GM12874 (cell line): ENCODE data around the gene LRRK1.

Source experiments
- CTCF ChIP-seq: IDR thresholded peaks from 2 replicates; pipeline ENCODE4 v1.5.1; 2011; ENCODE audit warnings: low read depth, mild to moderate bottlenecking, control low read depth, low read length, moderate library complexity; ENCODE audit not compliant: insufficient read depth

The LRRK1 gene

GRCh38 chr15:101067660-101068522, 148.7 kb downstream of the LRRK1 start:
- TF ChIP-seq CTCF = no peak

DNA sequence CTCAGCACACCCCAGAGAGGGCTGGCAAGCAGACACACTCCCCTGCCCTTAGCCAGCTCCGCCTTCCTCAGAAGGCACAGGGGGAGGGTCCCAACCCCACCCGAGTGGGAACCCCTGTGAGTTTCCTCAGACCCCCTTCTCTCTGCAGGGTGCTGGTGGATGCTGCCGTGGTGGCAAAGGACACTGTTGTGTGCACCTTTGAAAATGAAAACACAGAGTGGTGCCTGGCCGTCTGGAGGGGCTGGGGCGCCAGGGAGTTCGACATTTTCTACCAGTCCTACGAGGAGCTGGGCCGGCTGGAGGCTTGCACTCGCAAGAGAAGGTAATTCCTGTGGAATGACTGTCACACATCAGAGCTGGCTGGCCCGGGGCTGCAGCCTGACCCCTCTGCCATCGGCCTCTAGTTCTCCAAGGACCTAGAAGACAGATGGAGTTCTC, 149.4 kb downstream of the LRRK1 start:
- TF ChIP-seq CTCF = no peak

GRCh38 chr15:101068961-101069653, 149.9 kb downstream of the LRRK1 start:
- TF ChIP-seq CTCF = no peak

GRCh38 chr15:101069654-101069973, 150.5 kb downstream of the LRRK1 start:
- TF ChIP-seq CTCF = no peak

GRCh38 chr15:101070024-101070423, 150.9 kb downstream of the LRRK1 start:
- TF ChIP-seq CTCF = no peak

GRCh38 chr15:101070502-101071273, 151.5 kb downstream of the LRRK1 start:
- no peak for TF ChIP-seq CTCF

- no peak for TF ChIP-seq CTCF
These were observed 152.5 kb downstream of the LRRK1 start for GRCh38 chr15:101071651-101072050.
